NCI-H2196 (cell line): ENCODE results near the gene CLPX.
"Not testable (repeated sequence)": the region's sequence is repeated elsewhere in the genome, so short reads cannot be mapped to it uniquely, and the experiment has no call there.

ENCODE experiments used
- DNase-seq: peaks from one replicate; lab custom pipeline; 2025; ENCODE audit not compliant: unreplicated experiment; lab: John Stamatoyannopoulos, UW

The CLPX gene

DNA sequence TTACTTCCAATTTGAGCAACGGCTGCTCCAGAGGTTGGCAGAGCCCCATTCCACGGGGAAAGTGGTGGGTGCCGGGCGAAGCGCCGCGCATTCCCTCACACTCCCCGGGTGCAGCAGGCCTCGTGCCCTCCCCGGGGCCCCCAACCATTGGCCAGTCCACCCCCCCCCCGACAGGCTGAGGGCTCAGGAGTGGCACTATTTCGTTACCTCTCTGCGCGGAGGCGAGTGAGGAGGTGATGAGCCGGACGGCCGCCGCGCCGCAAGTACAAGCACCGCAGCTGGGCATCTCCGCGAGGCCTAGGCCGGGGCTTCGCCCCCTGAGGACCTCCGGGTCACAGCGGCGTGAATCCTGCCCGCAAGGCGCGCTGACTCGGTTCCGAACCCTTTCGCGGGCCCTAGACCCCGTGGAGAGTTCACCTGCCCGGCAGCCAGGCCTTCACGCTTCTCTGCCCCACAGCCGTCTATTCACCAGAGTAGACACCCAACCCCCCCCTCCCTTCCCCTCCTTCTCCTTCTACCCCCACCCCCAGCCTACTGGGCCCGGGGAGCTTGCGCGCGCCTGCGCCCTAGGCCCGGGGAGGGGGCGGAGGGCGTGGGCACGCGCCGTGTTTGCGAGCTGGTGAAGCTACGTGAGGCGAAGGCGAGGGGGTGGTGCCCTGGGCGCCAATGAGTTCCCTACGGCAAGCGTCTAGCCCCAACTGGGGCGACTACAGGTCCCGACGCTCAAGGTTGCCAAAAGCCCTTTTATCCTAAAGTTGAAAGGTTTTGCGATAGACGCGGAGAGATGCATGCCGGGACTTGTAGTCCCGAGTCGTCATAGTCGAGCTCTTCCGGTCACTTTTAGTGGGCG, at the start of gene CLPX:
TSS of gene CLPX (minus strand) at position 475 of the 850 bp plus-strand sequence. CDS start at position 286, 189 bp downstream.
- peak; percentile 85 for DNase-seq

GRCh38 chr15:65233696-65234095, 48.6 kb upstream of the CLPX start:
- no peak for DNase-seq

- DNase-seq = no peak
Observed at GRCh38 chr15:65232520-65232919, 47.4 kb upstream of the CLPX start.

DNA sequence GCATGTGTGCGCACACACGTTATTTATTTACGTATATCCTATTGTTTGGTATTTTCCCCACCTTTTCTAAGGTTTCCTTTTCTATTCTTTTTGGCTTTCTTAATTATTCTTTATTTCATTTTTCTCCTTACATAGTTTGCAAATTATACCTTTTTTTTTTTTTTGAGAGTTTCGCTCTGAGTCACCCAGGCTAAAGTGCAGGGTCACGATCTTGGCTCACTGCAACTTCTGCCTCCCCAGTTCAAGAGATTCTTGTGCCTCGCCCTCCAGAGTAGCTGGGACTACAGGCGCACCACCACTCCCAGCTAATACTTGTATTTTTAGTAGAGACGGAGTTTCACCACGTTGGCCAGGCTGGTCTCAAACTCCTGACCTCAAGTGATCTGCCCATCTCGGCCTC, 46.2 kb upstream of the CLPX start:
- DNase-seq = no peak

- DNase-seq = not testable (repeated sequence)
Observed at GRCh38 chr15:65226901-65227300, 41.8 kb upstream of the CLPX start.

- no peak for DNase-seq
Observed at GRCh38 chr15:65226221-65226620, 41.1 kb upstream of the CLPX start.

DNA sequence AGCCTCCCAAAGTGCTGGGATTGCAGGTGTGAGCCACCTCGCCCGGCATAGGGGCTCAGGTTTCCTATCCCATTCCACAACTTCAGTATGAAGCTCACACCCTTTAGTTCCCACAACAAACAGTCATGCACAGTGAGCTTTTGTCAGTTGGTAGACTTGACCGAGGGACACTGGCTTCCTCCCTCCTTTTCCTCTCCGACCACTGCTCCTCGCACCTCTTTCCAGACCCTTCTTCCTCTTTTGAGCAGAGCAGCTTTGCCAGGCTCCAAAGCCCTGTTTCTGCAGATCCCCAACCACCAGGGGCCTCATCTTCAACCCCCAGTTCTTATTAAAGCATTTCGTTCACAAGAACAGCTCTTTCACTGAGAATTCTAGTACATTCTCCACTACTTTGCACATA, 38.9 kb upstream of the CLPX start:
- DNase-seq = no peak

- no peak for DNase-seq
Observed at GRCh38 chr15:65222891-65223290, 37.7 kb upstream of the CLPX start.

- DNase-seq = no peak
Observed at GRCh38 chr15:65221697-65222096, 36.6 kb upstream of the CLPX start.

DNA sequence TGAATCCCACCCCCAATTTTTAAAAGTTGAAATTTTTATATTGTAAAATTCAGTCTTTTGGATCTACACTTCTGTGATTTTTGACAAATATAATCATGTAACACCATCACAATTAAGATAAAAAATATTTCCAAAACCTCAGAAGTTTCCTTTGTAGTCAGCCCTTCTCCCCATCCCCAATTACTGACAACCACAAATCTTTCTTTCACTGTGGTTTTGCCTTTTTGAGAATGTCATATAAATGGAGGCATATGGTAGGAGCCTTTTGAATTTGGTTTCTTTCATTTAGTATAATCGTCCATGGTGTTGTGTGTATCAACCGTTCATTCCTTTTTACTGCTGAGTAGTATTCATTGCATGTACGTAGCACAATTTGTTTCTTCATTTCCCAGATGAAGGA, 34.0 kb upstream of the CLPX start:
- no peak for DNase-seq

GRCh38 chr15:65217526-65218482, 32.7 kb upstream of the CLPX start:
- no peak for DNase-seq

- DNase-seq = no peak
Observed at GRCh38 chr15:65215496-65215895, 30.4 kb upstream of the CLPX start.

- no peak for DNase-seq
Observed at GRCh38 chr15:65214010-65214409, 28.9 kb upstream of the CLPX start.

- no peak for DNase-seq
Observed at GRCh38 chr15:65213241-65213640, 28.1 kb upstream of the CLPX start.

DNA sequence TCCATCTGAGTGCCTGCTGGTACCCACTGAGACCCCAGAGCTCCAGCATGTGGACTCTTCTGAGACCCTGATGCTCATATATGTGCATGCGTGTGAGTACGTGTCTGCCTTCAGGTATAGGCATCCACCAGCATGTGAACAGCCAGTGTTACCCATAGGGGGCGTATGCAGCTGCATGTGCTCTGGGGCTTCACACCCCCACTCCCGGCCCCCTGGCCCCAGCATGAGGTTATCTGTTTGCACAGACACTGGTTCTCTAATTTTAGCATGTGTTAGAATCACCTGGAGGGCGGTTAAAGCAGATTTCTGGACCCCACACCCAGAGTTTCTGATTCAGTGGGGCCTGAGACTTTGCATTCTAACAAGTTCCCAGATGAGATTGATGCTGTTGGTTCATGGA, 27.0 kb upstream of the CLPX start:
- no peak for DNase-seq

DNA sequence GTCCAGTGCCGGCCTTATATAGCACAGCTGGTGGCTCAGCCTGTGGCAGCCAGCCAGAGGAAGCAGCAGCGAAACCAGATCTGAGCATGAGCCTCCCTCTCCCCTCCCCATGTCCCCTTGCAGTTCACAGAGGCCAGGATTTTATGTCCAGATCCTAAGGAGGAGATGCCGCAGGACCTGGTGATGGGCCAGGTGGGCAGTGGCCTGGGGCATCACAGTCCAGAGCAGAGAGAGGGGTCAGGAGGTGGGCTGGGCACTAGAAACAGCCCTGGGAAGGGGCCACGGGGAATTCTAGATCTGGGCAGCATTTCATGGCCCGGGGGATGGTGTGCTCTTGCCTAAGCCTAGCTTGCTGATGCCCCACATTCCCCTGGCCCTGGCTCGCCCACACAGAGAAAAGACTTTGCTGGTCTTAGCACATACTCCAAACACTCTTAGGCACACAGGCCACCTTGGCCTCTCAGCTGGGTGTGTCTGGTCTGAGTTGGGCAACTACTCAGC, 26.4 kb upstream of the CLPX start:
- peak; percentile 4 for DNase-seq

GRCh38 chr15:65210770-65211481, 25.8 kb upstream of the CLPX start, which contains the start of gene CILP:
TSS of gene CILP (minus strand) at chr15:65211473. CDS start at chr15:65209755, 1,718 bp downstream.
- DNase-seq = no peak

DNA sequence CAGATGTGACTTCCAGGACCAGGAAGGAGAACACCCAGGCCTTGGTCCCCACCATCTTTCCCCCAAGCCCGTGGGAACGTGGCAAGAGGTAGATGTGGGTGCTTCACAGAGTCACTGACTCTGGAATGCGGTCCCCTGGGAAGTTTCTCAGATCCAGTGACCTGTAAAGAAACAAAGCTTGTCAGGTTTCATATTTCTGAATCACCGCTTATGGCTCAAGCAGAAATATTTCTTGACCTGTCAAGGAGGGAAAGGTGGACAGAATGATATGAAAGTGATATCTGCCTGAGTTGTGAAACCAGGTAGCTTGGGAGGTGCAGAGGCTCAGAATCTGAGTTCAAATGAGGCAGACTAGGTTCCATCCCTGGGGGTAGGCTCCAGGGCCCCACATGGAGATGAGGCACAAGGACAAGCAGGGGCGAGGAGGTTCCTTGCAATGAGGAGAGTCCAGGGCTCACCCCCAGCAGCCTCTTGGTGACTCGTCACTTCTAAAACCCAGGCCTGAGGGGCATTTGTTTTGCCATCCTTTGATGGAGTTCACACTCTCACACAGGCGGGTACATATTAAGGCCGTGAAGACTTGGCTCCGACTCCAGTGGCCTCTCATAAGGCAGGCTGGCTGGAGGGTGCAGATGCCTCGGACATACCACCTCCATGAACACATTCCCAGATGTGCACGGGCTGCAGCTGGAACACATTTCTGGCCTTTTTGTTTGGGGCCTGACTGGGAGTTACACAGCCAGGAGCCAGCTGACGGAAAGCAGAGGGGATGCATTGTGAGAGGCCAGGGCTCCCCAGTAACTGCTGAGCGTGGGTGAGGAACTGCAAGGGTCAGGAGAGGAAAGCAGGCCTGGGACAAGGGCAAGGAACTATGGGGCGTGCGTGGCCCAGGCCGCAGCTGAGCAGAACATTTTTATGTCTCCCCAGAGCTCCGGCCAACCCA, 24.8 kb upstream of the CLPX start:
- no peak for DNase-seq

DNA sequence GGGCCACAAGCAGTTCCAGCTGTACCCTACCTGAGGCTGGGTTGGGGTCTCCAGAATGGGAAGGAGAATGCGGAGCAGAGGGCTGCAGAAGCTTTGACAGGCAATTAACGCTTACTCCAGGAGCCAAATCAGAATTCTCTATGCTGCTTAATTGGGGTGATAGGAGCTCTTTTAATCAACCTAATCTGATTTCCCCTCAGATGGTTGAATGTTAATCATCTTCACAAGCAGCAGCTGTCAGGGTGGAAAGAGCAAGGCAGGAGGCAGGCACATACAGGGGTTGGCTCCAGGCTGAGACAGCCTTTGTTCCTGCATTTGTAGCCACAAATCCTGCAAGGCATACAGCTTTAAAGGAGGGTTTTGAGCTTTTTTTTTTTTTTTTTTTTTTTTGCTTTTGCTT, 23.5 kb upstream of the CLPX start:
- DNase-seq = no peak
